K562 (cell line): ENCODE results near the gene RNF150. TPM values are rescaled to one million over a fixed set of nuclear protein-coding genes. Genes with fewer than 3 reads are reported as not detected.

Source experiments
- ATAC-seq: fragments of 200-7000 bp; cut with Tn5 transposase; 3 replicates; pipeline ENCODE4 v1.9.1; 2020; ENCODE audit warnings: moderate library complexity
- BruUV-seq: library from RNA; stranded (reverse); fragments of 400-500 nt; replicated peaks from 2 replicates; lab custom pipeline; 2021; lab: Mats Ljungman, UMichigan
- CTCF ChIA-PET: fragments of 300-600 bp; formaldehyde crosslinking; extraction: SDS; loops from one replicate; lab custom pipeline; 2021; ENCODE audit warnings: low intra/inter-chr PET ratio; lab: Yijun Ruan, JAX
- POLR2A ChIA-PET: fragments of 300-600, 350-650 bp; sonication (Branson Sonifier 250); formaldehyde crosslinking; extraction: SDS; loops from one replicate; lab custom pipeline; 2021; ENCODE audit warnings: antibody characterized with exemption, inconsistent platforms; lab: Yijun Ruan, JAX
- DNase-seq, 4 experiments: peaks; one replicate each; pipeline versions ENCODE4 v3.0.0 to v3.0.0-alpha.2; 2011 to 2018; ENCODE audit warnings: low spot score in 3 of 4, mixed read lengths in 3 of 4; ENCODE audit errors: extremely low read depth in 1 of 4
- FAIRE-seq: peaks from 2 replicates; lab custom pipeline; 2011; peaks lifted over from hg19 to GRCh38; lab: Jason Lieb, UNC
- H2AFZ ChIP-seq: 2 replicates; pipeline ENCODE4 v1.6.0; 2011; ENCODE audit warnings: low read depth, low read length, control low read depth, inconsistent platforms
- H3K27ac ChIP-seq: fragments of 200-600 bp; 3 replicates; pipeline ENCODE4 v1.8.0; 2011; ENCODE audit warnings: low read depth, mild to moderate bottlenecking, control low read depth, inconsistent platforms, low read length, moderate library complexity, mixed read lengths; ENCODE audit errors: extremely low read depth
- H3K27me3 ChIP-seq, 2 experiments: fragments of 300-600 bp in 1 of 2; 2 replicates in 1 of 2; 3 replicates in 1 of 2; pipeline versions ENCODE4 v1.6.0 to v1.8.0; 2011; ENCODE audit warnings: inconsistent platforms in 2 of 2, low read length in 2 of 2, mild to moderate bottlenecking in 1 of 2, mixed read lengths in 1 of 2, moderate library complexity in 1 of 2; ENCODE audit not compliant: control insufficient read depth in 2 of 2, insufficient read depth in 2 of 2
- H3K36me3 ChIP-seq: fragments of 300-600 bp; 3 replicates; pipeline ENCODE4 v1.8.0; 2011; ENCODE audit warnings: mild to moderate bottlenecking, low read length, inconsistent platforms; ENCODE audit not compliant: control insufficient read depth, insufficient read depth
- H3K4me1 ChIP-seq, 2 experiments: fragments of 200-600 bp in 1 of 2; replicated peaks in 1 of 2; 2 replicates in 1 of 2; 3 replicates in 1 of 2; pipeline versions ENCODE4 v1.5.1 to v1.8.0; 2011; ENCODE audit warnings: inconsistent platforms in 2 of 2, low read length in 2 of 2, mild to moderate bottlenecking in 1 of 2, mixed read lengths in 1 of 2, moderate library complexity in 1 of 2; ENCODE audit not compliant: control insufficient read depth in 2 of 2, insufficient read depth in 2 of 2
- H3K4me2 ChIP-seq: 2 replicates; pipeline ENCODE4 v1.6.1; 2011; ENCODE audit warnings: low read length, control low read depth, inconsistent platforms, mixed read lengths; ENCODE audit not compliant: insufficient read depth
- H3K4me3 ChIP-seq: fragments of 200-600 bp; sonication (generic), shearing (Covaris generic); 2 replicates; pipeline ENCODE4 v1.5.1; 2016; ENCODE audit warnings: control low read depth, inconsistent platforms
- H3K79me2 ChIP-seq: fragments of 200-600 bp; 3 replicates; pipeline ENCODE4 v1.8.0; 2011; ENCODE audit warnings: low read length, inconsistent platforms; ENCODE audit not compliant: control insufficient read depth, insufficient read depth
- H3K9ac ChIP-seq, 2 experiments: 2 replicates each; pipeline versions ENCODE4 v1.6.0 to v1.6.1; 2011; ENCODE audit warnings: low read depth in 2 of 2, low read length in 2 of 2, control low read depth in 1 of 2, inconsistent platforms in 1 of 2, mild to moderate bottlenecking in 1 of 2, mixed read lengths in 1 of 2; ENCODE audit not compliant: insufficient read depth in 1 of 2
- H3K9me1 ChIP-seq: one replicate; pipeline ENCODE4 v1.6.0; 2011; ENCODE audit warnings: inconsistent platforms, mild to moderate bottlenecking, low read length, moderate library complexity; ENCODE audit not compliant: control insufficient read depth, insufficient read depth
- H3K9me3 ChIP-seq: replicated peaks from 2 replicates; pipeline ENCODE4 v1.5.1; 2011; ENCODE audit warnings: low read depth, low read length, inconsistent platforms; ENCODE audit not compliant: control insufficient read depth, insufficient read depth
- H4K20me1 ChIP-seq: replicated peaks from 2 replicates; pipeline ENCODE4 v1.6.1; 2011; ENCODE audit warnings: low read length, inconsistent platforms, mixed read lengths; ENCODE audit not compliant: control insufficient read depth, insufficient read depth
- C11orf30 ChIP-seq: fragments of 450-650 bp; IDR thresholded peaks from 2 replicates; pipeline ENCODE4 v1.6.1; 2016; ENCODE audit warnings: low read depth, mild to moderate bottlenecking
- EGR1 ChIP-seq: fragments of 450-650 bp; conservative IDR thresholded peaks from 2 replicates; pipeline ENCODE4 v1.6.1; 2017; ENCODE audit warnings: mild to moderate bottlenecking
- HLTF ChIP-seq: fragments of 450-650 bp; IDR thresholded peaks from 2 replicates; pipeline ENCODE4 v1.6.1; 2016
- HOXB6 ChIP-seq: fragments of 250-450 bp; sonication (Bioruptor Pico); IDR thresholded peaks from 2 replicates; pipeline ENCODE4 v1.5.1; 2022; ENCODE audit warnings: mild to moderate bottlenecking, borderline replicate concordance
- JUN ChIP-seq, 2 experiments: sonication (generic) in 1 of 2; formaldehyde crosslinking in 1 of 2; IDR thresholded peaks; 2 replicates each; pipeline versions ENCODE4 v1.6.1 to v1.8.0; 2012 to 2022; ENCODE audit warnings: borderline replicate concordance in 2 of 2, mild to moderate bottlenecking in 2 of 2, improper control_type of control experiment in 1 of 2, low read depth in 1 of 2, low read length in 1 of 2, missing genetic modification reagents in 1 of 2
- MAFF ChIP-seq: IDR thresholded peaks from 2 replicates; pipeline ENCODE4 v1.6.1; 2012; ENCODE audit warnings: low read length, improper control_type of control experiment
- MAFG ChIP-seq: fragments of 450-650 bp; conservative IDR thresholded peaks from 2 replicates; pipeline ENCODE4 v1.6.1; 2016; ENCODE audit warnings: missing genetic modification characterization, missing compliant biosample characterization
- MAFK ChIP-seq: IDR thresholded peaks from 2 replicates; pipeline ENCODE4 v1.6.1; 2011; ENCODE audit warnings: low read length, improper control_type of control experiment
- MNT ChIP-seq, 2 experiments: fragments of 450-650 bp; conservative IDR thresholded peaks; 2 replicates each; pipeline ENCODE4 v1.6.1; 2017; ENCODE audit warnings: mild to moderate bottlenecking in 2 of 2, moderate library complexity in 2 of 2
- RB1 ChIP-seq: fragments of 450-650 bp; IDR thresholded peaks from 2 replicates; pipeline ENCODE4 v1.6.1; 2017; ENCODE audit warnings: low read depth, mild to moderate bottlenecking
- TCF3 ChIP-seq: sonication (generic); formaldehyde crosslinking; IDR thresholded peaks from 2 replicates; pipeline ENCODE4 v1.4.0; 2020; ENCODE audit warnings: mild to moderate bottlenecking, missing genetic modification reagents
- USF1 ChIP-seq: sonication (generic); formaldehyde crosslinking; IDR thresholded peaks from 2 replicates; pipeline ENCODE4 v1.9.0; 2022; ENCODE audit warnings: mild to moderate bottlenecking, missing genetic modification reagents
- ZNF316 ChIP-seq: fragments of 450-650 bp; IDR thresholded peaks from 2 replicates; pipeline ENCODE4 v1.6.1; 2016
- ZNF57 ChIP-seq: fragments of 450-650 bp; formaldehyde crosslinking; IDR thresholded peaks from 2 replicates; pipeline ENCODE4 v1.4.0; 2020; ENCODE audit warnings: mild to moderate bottlenecking, moderate library complexity
- ZNF778 ChIP-seq: fragments of 450-650 bp; formaldehyde crosslinking; IDR thresholded peaks from 2 replicates; pipeline ENCODE4 v1.4.0; 2020; ENCODE audit warnings: mild to moderate bottlenecking, moderate library complexity
- WGBS: fragments of 100-300 bp; shearing (Covaris generic); methylation state at CpG from one replicate; pipeline ENCODE4 v1.1.6; 2016; ENCODE audit warnings: low coverage, mixed read lengths; ENCODE audit not compliant: insufficient coverage; ENCODE audit errors: missing lambda C conversion rate; 5-methylcytosine and 5-hydroxymethylcytosine counted together
- in situ Hi-C: fragments of 300-500 bp; cut with MboI; formaldehyde crosslinking; loops from 4 replicates; pipeline ENCODE4 v1.15.0; 2018; ENCODE audit warnings: inconsistent platforms, mixed read lengths
- intact Hi-C: fragments of 100-400 bp; cut with micrococcal nuclease; formaldehyde crosslinking; loops from 2 replicates; pipeline ENCODE4 v1.14.2; 2022
- polyA plus RNA-seq, 8 experiments: library from polyadenylated mRNA; depleted of rRNA in 4 of 8; stranded (reverse) in 5 of 8; unstranded in 3 of 8; fragments of >200 nt; fragmentation: Nextera tagmentation in 2 of 8; fragmentation: Illumina TruSeq in 1 of 8; extraction: Ambion mirVana in 2 of 8; extraction: Trizol in 1 of 8; gene quantifications; 2 replicates each; pipeline versions ENCODE4 v1.2.1 to v1.2.3, GENCODE V29; 2011 to 2014; ENCODE audit warnings: inconsistent platforms in 1 of 8, missing spikeins in 1 of 8
- total RNA-seq, 7 experiments: library from RNA; depleted of rRNA in 6 of 7; stranded (reverse); fragments of >200 nt in 6 of 7; fragmentation: Illumina TruSeq in 2 of 7; extraction: Trizol in 2 of 7; gene quantifications; 2 replicates each; pipeline versions ENCODE4 v1.2.1 to v1.2.3, GENCODE V29; 2011 to 2021; ENCODE audit warnings: low replicate concordance in 1 of 7

Gene RNF150
- total and polyA plus RNA-seq, 9 of the 15 experiments (the other 6 are each of a cell fraction or from before 2014, with no cell fraction given): 0.09 TPM; not detected in 8

- no peak for TF ChIP-seq JUN (IDR thresholded peaks at IDR 0.05; ENCODE audit: borderline replicate concordance, low read depth, low read length)
- TF ChIP-seq JUN (CRISPR knock-in tag; IDR thresholded peaks at IDR 0.05; ENCODE audit: borderline replicate concordance): no peak
- TF ChIP-seq EGR1: no peak
- no peak for TF ChIP-seq MNT (conservative IDR thresholded peaks at IDR 0.05)
- TF ChIP-seq HLTF: no peak
- no peak for TF ChIP-seq ZNF778 (CRISPR knock-in tag)
- no peak for TF ChIP-seq HOXB6 (CRISPR knock-in tag)
Measured at GRCh38 chr4:140854168-140854567, 279.1 kb downstream of the RNF150 start (continued).

- intact Hi-C loops: loop anchor here (1.0 to 5.0 kb wide), 4 partner anchors 215 to 1195 kb away; no protein-coding TSS in a partner anchor
- no peaks in the 10 kb centered on the region for H4K20me1 ChIP-seq
- no peak overlapping the region for H3K27ac ChIP-seq
- peaks cover 0 to 1% of the 10 kb centered on the region in 2 experiments; a peak in 1 of 5 replicates for H3K27me3 ChIP-seq
- POLR2A ChIA-PET: no interaction called here
- peak; percentile 23 for FAIRE-seq
- H3K79me2 ChIP-seq: no peaks in the 10 kb centered on the region
- in situ Hi-C loops: loop anchor here (25.0 kb wide), 1 partner anchor 490 kb away; the partner anchor contains the start of gene SCOC
- no peaks in the 10 kb centered on the region for H3K9me3 ChIP-seq
- no peak overlapping the region for H3K9ac ChIP-seq
- 0% methylated on average over 1 of the region's 1 CpG for WGBS
- no peak overlapping the region for H2AFZ ChIP-seq
- no TSS peak for BruUV-seq
- CTCF ChIA-PET: interaction anchor here (0.6 to 1.6 kb wide), 2 partner anchors 492 to 926 kb away, joined by 4 to 13 read pairs; no protein-coding TSS in a partner anchor
- ATAC-seq: no peak
- H3K4me1 ChIP-seq: no peaks in the 10 kb centered on the region
- H3K4me3 ChIP-seq: no peak overlapping the region
- no peak overlapping the region for H3K4me2 ChIP-seq
- H3K36me3 ChIP-seq: no peaks in the 10 kb centered on the region
- peak; percentile 87 for TF ChIP-seq MAFK
- TF ChIP-seq TCF3 (CRISPR knock-in tag): no peak
- TF ChIP-seq ZNF316: peak; percentile 87
- TF ChIP-seq C11orf30: peak; percentile 74
- TF ChIP-seq MAFF: peak; percentile 83
- peak; percentile 81 for TF ChIP-seq MAFG
- TF ChIP-seq ZNF57: no peak
- TF ChIP-seq RB1: no peak
- TF ChIP-seq USF1 (CRISPR knock-in tag): no peak
- no peaks in the 10 kb centered on the region for H3K9me1 ChIP-seq
- DNase-seq: no peak
Measured at GRCh38 chr4:140851804-140852203, 281.5 kb downstream of the RNF150 start.
